ENCODE measurements around the gene RUNX2. TPM values are rescaled to one million over a fixed set of nuclear protein-coding genes. Genes with fewer than 3 reads are reported as not detected.

Gene RUNX2
- total and polyA plus RNA-seq, 2 donors (not counting 1 experiment from before 2014, with no cell fraction given) = 1.3 to 2.4 TPM

- Histone ChIP-seq H3K9me3 (ENCODE audit: control extremely low read depth in 1 of 3, control insufficient read depth in 2 of 3, insufficient read depth in 1 of 3, low read length in 2 of 3) (no peaks in the 10 kb centered on the region), H3K4me3 (ENCODE audit: control extremely low read depth in 1 of 5, extremely low read depth in 1 of 5, insufficient read depth in 1 of 5, low read depth in 2 of 5, low read length in 4 of 5) (no peak overlapping the region), H3K79me2 (ENCODE audit: control insufficient read depth, insufficient read depth, low read length) (no peaks in the 10 kb centered on the region), H3K4me2 (replicated peaks; ENCODE audit: low read depth, low read length, poor library complexity, severe bottlenecking) (no peak overlapping the region), H3K4me1 (ENCODE audit: control insufficient read depth in 2 of 2, insufficient read depth in 2 of 2, low read length in 2 of 2) (no peaks in the 10 kb centered on the region), H2AFZ (ENCODE audit: insufficient read depth, low read depth, low read length, poor library complexity, severe bottlenecking) (no peak overlapping the region), H3K27me3 (replicated peaks in 1 of 4; ENCODE audit: control extremely low read depth in 1 of 4, control insufficient read depth in 3 of 4, insufficient read depth in 4 of 4, low read length in 3 of 4) (no peaks in the 10 kb centered on the region), H4K20me1 (ENCODE audit: control insufficient read depth, insufficient read depth, low read length, poor library complexity, severe bottlenecking) (no peaks in the 10 kb centered on the region), H3K36me3 (replicated peaks in 1 of 2; ENCODE audit: control extremely low read depth in 1 of 2, control insufficient read depth in 1 of 2, extremely low read depth in 1 of 2, insufficient read depth in 2 of 2, low read length in 1 of 2) (no peaks in the 10 kb centered on the region), H3K27ac (ENCODE audit: low read length in 2 of 2) (no peak overlapping the region), H3K9ac (ENCODE audit: low read length) (no peak overlapping the region)
- TF ChIP-seq, protein P1, sequence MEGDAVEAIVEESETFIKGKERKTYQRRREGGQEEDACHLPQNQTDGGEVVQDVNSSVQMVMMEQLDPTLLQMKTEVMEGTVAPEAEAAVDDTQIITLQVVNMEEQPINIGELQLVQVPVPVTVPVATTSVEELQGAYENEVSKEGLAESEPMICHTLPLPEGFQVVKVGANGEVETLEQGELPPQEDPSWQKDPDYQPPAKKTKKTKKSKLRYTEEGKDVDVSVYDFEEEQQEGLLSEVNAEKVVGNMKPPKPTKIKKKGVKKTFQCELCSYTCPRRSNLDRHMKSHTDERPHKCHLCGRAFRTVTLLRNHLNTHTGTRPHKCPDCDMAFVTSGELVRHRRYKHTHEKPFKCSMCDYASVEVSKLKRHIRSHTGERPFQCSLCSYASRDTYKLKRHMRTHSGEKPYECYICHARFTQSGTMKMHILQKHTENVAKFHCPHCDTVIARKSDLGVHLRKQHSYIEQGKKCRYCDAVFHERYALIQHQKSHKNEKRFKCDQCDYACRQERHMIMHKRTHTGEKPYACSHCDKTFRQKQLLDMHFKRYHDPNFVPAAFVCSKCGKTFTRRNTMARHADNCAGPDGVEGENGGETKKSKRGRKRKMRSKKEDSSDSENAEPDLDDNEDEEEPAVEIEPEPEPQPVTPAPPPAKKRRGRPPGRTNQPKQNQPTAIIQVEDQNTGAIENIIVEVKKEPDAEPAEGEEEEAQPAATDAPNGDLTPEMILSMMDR (IDR thresholded peaks at IDR 0.05) = no peak
- no peak for TF ChIP-seq EZH2 (IDR thresholded peaks at IDR 0.05; ENCODE audit: borderline replicate concordance, insufficient read depth, low read depth, low read length, poor library complexity, severe bottlenecking)
- CTCF ChIA-PET = no interaction called here
- Mint-ChIP-seq H3K4me1 (peaks cover 2% of the 10 kb centered on the region), H3K4me3 (no peak overlapping the region), H3K27me3 (peaks cover 6% of the 10 kb centered on the region), H3K9me3 (ENCODE audit: insufficient read depth) (no peaks in the 10 kb centered on the region), H3K27ac (no peak overlapping the region)
- 98% methylated on average over 4 of the region's 5 CpGs for WGBS (ENCODE audit: insufficient coverage)
- intact Hi-C loops (cut with micrococcal nuclease) = no loop called here
- ATAC-seq (ENCODE audit: low read depth) = no peak
- DNase-seq = no peak
- POLR2A ChIA-PET = no interaction called here
These were observed 240.5 kb downstream of the RUNX2 start for GRCh38 chr6:45568626-45569025.

DNA sequence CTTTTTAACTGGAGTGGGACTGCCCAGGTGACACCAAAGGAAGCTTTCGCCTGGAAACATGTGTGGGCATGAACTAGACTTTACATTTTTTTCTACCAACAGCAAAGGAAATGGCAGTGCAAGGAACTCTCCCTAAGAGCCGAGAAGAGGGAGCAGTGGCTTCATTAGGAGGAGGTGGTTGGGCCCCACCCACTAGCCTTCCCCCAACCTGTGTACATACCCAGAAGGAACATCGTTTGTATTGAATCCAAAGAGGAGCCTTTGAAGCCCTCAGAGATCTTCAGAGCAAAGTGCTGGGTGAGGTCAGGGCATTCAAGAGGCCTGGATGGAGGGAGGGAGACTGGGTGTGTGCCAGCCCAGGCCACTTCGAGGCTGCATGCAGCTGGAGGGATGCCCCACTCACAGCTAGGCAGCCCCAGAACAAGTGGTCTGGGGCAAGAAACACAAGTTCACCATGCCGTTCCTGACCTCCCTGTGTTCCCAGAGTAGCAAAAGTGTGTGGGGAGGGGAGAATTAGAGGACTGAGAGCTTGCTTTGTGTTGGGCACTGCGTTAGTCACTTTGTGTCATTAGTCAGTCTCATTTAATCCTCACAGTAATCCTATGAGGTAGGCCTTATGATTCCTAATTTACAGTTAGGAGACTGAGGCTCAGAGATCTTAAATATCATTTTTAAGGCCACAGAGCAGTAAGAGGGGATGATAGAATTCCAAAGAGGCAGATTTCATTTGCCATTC, 241.2 kb downstream of the RUNX2 start:
- TF ChIP-seq EZH2 (IDR thresholded peaks at IDR 0.05; ENCODE audit: borderline replicate concordance, insufficient read depth, low read depth, low read length, poor library complexity, severe bottlenecking) = no peak
- TF ChIP-seq, protein P1 (IDR thresholded peaks at IDR 0.05) = no peak
- no peak overlapping the region for H3K4me3 ChIP-seq (ENCODE audit: control extremely low read depth in 1 of 5, extremely low read depth in 1 of 5, insufficient read depth in 1 of 5, low read depth in 2 of 5, low read length in 4 of 5)
- ChIA-PET CTCF (no interaction called here), POLR2A (no interaction called here)
- intact Hi-C loops (cut with micrococcal nuclease) = no loop called here
- H3K27ac ChIP-seq (ENCODE audit: low read length in 2 of 2) = no peak overlapping the region
- 86% methylated on average over 2 of the region's 6 CpGs for WGBS (ENCODE audit: insufficient coverage)
- Mint-ChIP-seq H3K9me3 (ENCODE audit: insufficient read depth) (no peaks in the 10 kb centered on the region), H3K4me3 (no peak overlapping the region), H3K27me3 (peaks cover 2% of the 10 kb centered on the region), H3K4me1 (peaks cover 2% of the 10 kb centered on the region), H3K27ac (no peak overlapping the region)
- H3K4me2 ChIP-seq (replicated peaks; ENCODE audit: low read depth, low read length, poor library complexity, severe bottlenecking) = no peak overlapping the region
- no peaks in the 10 kb centered on the region for H3K4me1 ChIP-seq (ENCODE audit: control insufficient read depth in 2 of 2, insufficient read depth in 2 of 2, low read length in 2 of 2)
- no peaks in the 10 kb centered on the region for H4K20me1 ChIP-seq (ENCODE audit: control insufficient read depth, insufficient read depth, low read length, poor library complexity, severe bottlenecking)
- no peaks in the 10 kb centered on the region for H3K27me3 ChIP-seq (replicated peaks in 1 of 4; ENCODE audit: control extremely low read depth in 1 of 4, control insufficient read depth in 3 of 4, insufficient read depth in 4 of 4, low read length in 3 of 4)
- no peak for DNase-seq
- H3K9me3 ChIP-seq (ENCODE audit: control extremely low read depth in 1 of 3, control insufficient read depth in 2 of 3, insufficient read depth in 1 of 3, low read length in 2 of 3) = no peaks in the 10 kb centered on the region
- no peak overlapping the region for H3K9ac ChIP-seq (ENCODE audit: low read length)
- H2AFZ ChIP-seq (ENCODE audit: insufficient read depth, low read depth, low read length, poor library complexity, severe bottlenecking) = no peak overlapping the region
- no peak for ATAC-seq (ENCODE audit: low read depth)
- no peaks in the 10 kb centered on the region for H3K36me3 ChIP-seq (replicated peaks in 1 of 2; ENCODE audit: control extremely low read depth in 1 of 2, control insufficient read depth in 1 of 2, extremely low read depth in 1 of 2, insufficient read depth in 2 of 2, low read length in 1 of 2)
- no peaks in the 10 kb centered on the region for H3K79me2 ChIP-seq (ENCODE audit: control insufficient read depth, insufficient read depth, low read length)
